ENCODE measurements around the gene ACADSB. TPM values are rescaled to one million over a fixed set of nuclear protein-coding genes. Genes with fewer than 3 reads are reported as not detected.

Gene ACADSB
- total RNA-seq, 1 experiment from 2014 or later, result 11.0 TPM

DNA sequence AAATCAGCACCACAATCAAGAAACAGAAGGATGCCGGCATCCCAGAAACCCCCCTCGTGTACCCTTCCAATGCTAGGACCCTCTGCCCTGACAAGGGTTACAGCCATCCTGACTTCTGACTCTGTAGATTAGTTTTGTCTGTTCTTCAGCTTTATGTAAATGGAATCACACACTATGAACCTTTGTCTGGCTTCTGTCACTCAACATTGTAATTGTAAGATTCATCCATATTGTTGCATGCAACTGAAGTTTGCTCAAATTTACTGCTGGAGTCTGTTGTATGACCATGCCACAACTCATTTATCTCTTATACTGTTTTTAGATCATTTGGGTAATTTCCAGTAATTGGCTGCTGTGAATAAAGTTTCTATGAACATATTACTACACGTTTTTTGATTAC is 8.7 kb upstream of the ACADSB start:
- DNase-seq (ENCODE audit: extremely low read depth, low read depth), result no peak

GRCh38 chr10:123001370-123001769 is 7.4 kb upstream of the ACADSB start:
- DNase-seq (ENCODE audit: extremely low read depth, low read depth), result no peak

DNA sequence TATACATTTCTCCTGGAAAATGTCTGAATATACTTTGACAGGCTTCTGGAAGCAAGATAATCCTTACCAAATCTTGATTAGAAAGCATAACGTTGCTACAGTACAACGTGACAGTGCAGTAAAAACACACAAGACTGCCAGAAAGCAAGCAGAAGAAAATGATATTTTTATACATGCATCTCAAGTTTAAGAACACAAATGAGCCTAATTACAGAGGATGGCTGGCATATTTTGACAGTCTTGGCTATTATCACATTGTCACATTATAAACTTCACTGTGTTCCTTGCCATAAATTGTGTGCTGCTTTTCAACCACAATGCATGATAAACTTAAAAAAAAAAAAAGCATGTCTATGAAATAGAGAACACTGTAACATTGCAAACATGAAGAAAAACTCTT is 4.5 kb upstream of the ACADSB start:
- no peak for DNase-seq (ENCODE audit: extremely low read depth, low read depth)

DNA sequence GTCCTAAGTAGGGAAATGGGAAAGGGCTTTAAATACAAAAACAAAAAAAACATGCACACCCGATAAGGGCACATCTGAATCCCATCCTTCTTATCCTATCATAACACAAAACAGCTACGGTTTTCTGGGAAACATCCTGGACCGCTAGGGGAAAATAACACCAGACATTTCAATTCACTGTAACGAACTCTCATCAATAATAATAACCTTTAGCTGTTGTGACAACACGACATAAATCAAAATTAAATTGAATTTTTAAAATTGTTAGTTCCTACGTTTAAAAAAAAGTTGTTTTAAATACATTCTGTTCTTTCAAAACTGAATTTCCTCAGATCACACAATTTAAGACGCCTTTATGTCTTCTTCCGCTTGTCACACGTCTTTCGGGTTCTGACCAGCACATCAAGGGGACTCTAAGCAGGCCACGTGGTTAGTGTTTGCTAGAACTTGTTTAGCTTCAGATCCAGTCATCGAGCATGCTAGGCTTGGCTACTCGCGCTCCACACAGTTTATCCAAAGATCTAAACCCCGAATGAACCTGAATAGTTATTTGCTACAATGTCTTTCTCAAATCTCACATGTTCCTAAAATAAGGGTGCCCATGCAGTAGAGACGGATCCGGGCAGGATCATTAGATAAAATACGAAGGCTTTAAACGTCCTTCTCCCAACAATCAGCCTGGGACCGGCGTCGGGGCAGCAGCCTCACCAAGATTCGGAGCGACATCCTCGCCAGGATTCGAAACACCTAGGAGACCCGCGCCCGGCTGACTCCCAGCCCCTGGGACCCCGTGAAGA is 1.1 kb upstream of the ACADSB start:
- DNase-seq (ENCODE audit: extremely low read depth, low read depth), result peak; percentile 30

DNA sequence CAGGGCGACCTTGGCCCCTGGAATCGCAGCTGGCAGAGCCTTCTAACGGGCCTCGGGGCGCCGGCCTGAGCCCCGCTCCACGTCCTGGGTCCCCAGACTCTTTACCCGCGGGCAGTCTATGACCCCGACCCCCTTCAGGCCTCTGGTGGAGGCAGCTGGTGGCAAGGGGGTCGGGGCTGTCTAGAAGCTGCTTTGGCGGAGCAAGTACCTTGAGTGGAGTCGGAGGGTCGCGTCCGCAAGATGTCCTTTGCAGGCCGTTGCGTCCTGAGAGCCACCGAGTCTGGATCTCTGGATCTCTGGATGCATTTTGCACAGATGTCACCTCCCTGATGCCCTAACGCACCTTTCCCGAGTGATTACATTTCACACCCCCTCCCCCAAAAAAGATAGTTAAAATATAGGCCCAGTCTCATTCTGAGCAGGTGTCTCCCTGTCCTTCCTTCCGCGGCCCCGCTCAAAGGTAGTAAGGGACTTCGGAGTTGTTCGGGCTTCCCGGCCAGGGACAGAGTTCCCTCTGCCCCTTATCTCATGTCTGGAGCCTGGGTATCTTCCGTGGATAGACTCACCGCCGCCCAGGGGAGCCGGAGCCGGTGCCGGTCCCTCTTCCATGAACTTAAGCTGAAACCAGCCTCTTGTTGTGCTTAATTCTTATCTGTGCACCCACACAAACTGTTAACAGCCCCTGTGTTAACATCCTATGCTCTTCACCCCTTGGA is 457 bp downstream of the ACADSB start:
- DNase-seq (ENCODE audit: extremely low read depth, low read depth), result no peak

GRCh38 chr10:123011987-123012386 is 3.2 kb downstream of the ACADSB start:
- DNase-seq (ENCODE audit: extremely low read depth, low read depth), result no peak

DNA sequence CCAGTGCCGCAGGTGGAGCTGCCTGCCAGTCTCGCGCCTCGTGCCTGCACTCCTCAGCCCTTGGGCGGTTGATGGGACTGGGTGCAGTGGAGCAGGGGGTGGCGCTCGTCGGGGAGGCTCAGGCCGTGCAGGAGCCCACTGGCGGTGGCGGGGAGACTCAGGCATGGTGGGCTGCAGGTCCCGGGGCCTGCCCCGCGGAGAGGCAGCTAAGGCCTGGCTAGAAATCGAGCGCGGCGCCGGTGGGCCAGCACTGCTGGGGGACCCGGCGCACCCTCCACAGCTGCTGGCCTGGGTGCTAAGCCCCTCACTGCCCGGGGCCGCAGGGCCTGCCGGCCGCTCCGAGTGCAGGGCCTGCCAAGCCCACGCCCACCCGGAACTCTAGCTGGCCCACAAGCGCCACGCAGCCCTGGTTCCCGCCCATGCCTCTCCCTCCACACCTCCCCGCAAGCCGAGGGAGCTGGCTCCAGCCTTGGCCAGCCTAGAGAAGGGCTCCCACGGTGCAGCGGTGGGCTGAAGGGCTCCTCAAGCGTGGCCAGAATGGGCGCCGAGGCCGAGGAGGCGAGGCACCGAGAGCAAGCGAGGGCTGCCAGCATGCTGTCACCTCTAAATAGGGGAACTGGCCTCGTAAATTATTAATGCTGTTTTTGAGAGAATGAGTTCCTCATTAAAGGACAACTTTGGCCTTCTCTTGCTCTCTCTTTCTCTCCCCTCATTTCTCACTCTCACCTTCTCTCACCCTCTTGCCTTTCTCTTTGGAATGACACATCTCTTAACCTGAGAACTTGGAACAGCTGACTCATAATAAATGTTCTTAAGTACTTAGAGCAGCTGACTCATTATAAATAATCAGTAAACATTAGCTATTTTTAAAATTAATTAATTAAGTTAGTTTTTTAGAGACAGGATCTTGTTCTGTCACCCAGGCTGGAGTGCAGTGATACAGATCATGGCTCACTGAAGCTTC is 4.9 kb downstream of the ACADSB start:
- DNase-seq (ENCODE audit: extremely low read depth, low read depth), result no peak

DNA sequence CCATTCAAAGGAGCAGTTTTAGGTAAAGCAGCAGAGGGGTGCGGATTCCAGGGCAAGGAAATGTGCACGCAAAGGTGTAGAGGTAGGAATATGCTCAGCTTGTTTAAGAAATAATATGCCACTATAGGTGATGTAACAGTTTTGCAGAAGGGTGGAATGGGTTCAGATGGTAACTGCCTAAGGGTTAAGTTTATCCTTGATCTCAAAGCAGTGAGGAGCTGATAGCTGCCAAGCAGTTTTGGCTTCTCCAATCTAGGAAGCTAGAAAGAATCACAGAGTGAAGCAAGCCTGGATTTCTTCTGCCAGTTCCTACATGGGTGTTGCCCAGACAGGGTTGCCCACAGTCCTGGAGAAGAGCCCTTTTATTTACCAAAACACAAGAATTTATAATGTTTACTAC is 6.0 kb downstream of the ACADSB start:
- no peak for DNase-seq (ENCODE audit: extremely low read depth, low read depth)

DNA sequence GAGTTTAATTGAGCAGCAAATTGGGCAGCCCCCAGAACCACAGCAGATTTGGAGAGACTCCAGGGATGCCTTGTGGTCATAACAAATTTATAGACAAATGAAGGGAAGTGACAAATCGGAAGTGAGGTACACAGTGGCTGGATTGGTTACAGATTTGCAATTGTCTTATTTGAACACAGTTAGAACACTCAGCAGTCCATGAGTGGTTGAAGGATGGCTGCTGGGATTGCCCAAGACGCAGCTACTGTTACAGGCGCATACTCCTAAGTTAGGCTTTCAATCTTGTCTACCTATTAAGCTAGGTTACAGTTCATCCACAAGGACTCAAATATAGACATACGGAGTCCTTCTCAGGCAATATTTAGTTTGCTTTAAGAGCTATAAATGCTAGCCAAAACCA is 7.4 kb downstream of the ACADSB start:
- DNase-seq (ENCODE audit: extremely low read depth, low read depth), result no peak

DNA sequence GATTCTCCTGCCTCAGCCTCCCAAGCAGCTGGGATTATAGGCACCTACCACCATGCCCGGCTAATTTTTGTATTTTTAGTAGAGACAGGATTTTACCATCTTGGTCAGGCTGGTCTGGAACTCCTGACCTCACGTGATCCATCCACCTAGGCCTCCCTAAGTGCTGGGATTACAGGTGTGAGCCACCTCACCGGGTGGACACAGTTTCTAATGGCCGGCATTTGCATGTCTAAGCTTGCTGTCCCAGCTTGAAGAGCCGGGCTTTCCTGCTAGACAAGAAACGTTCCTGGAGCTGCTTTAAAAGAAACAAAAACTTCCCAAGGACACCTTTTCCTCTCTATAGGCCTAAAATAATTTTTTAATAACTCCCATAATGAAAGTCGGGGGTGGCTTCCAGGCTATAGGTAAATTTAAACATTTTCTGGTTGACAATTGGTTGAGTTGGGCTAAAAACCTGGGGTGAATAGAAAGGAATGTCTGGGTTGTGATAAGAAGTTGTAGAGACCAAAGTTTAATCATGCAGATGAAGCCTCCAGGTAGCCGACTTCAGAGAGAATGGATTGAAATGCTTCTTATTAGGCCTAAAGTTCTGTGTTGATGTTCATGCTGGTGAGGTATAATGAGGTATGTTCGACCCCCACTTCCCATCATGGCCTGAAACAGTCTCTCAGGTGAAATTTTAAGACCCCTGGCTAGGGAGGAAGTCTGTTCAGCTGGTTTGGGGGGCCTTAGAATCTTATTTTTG is 8.8 kb downstream of the ACADSB start:
- no peak for DNase-seq (ENCODE audit: extremely low read depth, low read depth)

DNA sequence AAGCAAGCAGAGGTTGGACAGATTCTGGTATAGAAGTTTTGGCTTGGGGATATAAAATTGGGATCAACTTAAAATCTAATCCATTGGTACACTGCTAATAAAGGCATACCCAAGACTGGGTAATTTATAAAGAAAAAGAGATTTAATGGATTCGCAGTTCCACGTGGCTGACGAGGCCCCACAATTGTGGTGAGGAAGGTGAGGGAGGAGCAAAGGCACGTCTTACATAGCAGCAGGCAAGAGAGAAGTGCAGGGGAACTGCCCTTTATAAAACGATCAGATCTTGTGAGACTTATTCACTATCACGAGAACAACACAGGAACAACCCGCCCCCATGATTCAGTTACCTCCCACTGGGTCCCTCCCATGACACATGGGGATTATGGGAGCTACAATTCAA is 9.7 kb downstream of the ACADSB start:
- no peak for DNase-seq (ENCODE audit: extremely low read depth, low read depth)

GRCh38 chr10:123019264-123019663 is 10.5 kb downstream of the ACADSB start:
- no peak for DNase-seq (ENCODE audit: extremely low read depth, low read depth)

- no peak for DNase-seq (ENCODE audit: extremely low read depth, low read depth)
Observed at GRCh38 chr10:123019941-123020703, 11.3 kb downstream of the ACADSB start.

DNA sequence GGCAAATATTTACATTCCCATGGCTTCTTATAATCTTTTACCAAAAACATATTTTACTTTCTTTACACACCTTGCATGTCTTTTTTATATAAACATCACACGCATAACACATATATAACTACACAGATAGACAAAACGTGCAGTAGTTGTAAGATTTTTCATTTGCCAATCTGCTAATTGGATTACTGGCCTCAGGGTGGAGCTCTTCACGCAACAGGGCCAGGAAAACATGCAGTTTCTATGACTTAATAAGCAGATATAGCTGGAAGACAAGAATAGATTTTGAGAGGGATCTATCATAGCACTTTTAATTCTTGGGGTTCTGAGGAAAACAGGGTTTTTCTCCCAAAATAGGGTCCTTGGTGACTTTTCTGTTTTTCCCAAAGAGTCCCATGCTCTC is 12.7 kb downstream of the ACADSB start:
- no peak for DNase-seq (ENCODE audit: extremely low read depth, low read depth)

- DNase-seq (ENCODE audit: extremely low read depth, low read depth), result no peak
Observed at GRCh38 chr10:123024540-123024939, 15.7 kb downstream of the ACADSB start.

DNA sequence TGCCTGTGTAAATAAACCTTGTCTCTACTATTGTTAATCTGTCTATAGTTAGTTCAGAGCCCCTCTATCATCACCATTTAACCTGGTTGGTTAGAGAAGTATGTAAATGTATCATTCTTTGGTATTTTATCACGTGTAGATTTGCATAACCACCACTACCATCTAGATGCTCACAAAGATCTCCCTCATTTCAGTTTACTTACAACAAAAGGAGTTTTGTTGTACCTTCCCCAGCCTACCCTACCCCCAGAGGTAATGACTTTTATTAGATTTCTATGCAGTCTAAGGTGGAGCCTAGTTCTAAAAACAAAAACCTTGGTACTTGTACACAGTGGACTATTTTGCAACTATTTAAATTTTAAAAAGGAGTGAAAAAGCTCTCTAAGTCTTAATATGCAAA is 17.5 kb downstream of the ACADSB start:
- DNase-seq (ENCODE audit: extremely low read depth, low read depth), result no peak

DNA sequence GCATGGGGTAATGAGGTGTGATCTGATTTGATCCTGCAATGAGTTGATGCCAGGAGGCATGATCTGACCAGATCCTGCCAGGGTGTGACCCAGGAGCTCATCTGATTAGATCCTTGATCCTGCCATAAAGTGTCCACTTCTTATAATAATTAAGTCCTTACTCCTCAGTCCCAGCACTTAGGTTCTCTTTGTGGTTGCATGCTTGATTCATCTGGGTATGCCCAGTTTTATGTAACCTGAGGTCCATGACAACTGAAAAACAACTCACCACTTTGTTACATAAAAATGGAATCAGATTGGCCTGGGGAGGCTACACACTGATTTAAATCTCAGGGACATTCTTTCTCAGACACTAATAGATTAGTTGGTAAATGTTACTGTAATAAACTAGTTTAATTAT is 19.1 kb downstream of the ACADSB start:
- no peak for DNase-seq (ENCODE audit: extremely low read depth, low read depth)

DNA sequence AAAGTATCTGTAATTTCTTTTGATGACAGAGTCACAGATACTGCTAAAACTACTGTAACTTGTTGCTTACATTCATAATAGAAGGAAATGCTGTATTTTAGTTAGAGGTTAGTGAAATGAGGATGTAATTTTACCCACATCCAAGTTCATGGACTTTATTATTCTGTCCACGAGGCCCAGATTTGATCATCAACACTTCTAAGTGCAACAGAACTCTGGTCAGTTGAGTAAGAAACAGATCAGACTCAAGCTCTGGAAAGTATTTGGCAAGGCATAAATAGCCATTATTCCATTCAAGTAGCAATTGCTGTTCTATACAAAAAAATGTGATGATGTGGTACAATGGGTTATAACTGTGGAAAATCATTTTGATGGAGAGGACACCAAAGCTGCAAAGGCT is 22.3 kb downstream of the ACADSB start:
- no peak for DNase-seq (ENCODE audit: extremely low read depth, low read depth)

DNA sequence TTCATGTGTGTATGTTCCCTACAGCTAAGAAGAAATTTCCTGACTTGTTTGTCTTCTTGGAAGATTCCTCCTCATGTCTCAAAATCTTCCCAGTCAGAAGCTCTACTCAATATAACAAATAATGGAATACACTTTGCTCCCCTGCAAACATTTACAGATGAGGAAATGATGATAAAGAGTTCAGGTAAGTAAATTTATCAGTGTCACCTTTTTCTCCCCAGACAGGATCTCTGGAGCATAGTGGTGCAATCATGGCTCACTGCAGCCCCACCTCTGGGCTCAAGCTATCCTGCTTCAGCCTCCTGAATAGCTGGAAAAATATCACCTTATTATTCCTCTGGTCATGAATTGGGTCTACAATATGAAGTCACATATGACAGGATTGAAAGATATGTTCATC is 25.5 kb downstream of the ACADSB start:
- DNase-seq (ENCODE audit: extremely low read depth, low read depth), result no peak

Measured in NCI-H460 (cell line).